ENCODE results near the gene TOMM7.

- no peak for TF ChIP-seq CTCF (IDR thresholded peaks at IDR 0.05; ENCODE audit: low read depth, low read length, poor library complexity, severe bottlenecking)
- TF ChIP-seq EZH2phosphoT487 (IDR thresholded peaks at IDR 0.05; ENCODE audit: borderline replicate concordance, low read length): no peak
These were observed 14.5 kb downstream of the TOMM7 start for GRCh38 chr7:22808140-22808539.

Data from DOHH2 (cell line).